SHP77 (cell line): ENCODE results near the gene TOR1AIP2.

Experiments used
- DNase-seq, 2 experiments: peaks; one replicate each; lab custom pipeline; 2025; lab: John Stamatoyannopoulos, UW

The TOR1AIP2 gene

DNA sequence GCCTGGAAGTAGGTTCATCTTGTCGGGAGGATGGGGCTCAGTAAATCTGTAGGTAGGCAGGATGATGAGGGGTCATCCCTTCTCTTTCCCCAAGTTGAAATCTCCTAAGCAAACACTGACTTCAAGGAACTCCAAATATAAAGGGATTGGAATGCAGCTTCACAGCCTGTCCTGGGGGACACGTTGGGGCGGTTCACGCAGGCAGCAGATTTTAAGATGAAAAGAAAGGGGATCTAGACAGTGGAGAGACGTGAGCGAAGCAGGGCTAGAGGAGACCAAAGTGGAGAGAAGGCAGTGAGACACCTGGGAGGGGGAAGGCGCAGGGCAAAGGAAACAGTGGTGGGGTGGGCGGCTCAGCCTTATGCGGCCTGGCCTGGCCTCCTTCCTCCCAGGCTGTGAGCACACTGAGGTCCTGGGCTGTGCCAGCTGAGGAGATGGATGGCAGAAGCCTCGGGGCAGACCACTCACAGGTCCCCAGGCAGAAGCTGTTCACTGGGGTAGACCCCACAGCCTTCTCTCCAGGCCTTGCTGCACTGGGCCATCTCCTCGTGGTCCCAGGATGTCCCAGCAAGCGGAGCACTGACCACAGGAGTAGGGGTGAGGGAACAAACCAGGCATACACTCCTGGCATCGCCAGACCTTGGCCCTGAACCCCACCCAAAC is 51.7 kb downstream of the TOR1AIP2 start:
- no peak for DNase-seq

DNA sequence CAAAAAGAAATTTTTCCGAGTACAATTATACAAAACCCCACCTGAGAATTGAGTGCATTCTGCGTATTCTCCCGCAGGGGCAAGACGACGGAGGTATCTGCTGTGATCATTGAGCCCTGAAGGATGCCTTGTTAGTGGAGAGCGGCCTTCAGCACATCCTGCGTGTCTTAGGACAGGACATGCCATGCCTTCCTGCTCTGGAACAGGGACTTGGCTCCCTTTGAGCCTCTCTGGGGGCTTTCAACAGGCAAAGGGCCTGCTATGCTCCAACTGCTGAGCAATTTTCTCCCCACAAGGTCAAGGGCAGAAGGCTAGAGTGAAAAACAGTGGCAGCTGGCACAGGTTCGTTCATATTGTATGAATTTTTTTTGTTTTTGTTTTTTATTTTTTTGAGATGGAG is 52.4 kb downstream of the TOR1AIP2 start:
- DNase-seq = no peak

DNA sequence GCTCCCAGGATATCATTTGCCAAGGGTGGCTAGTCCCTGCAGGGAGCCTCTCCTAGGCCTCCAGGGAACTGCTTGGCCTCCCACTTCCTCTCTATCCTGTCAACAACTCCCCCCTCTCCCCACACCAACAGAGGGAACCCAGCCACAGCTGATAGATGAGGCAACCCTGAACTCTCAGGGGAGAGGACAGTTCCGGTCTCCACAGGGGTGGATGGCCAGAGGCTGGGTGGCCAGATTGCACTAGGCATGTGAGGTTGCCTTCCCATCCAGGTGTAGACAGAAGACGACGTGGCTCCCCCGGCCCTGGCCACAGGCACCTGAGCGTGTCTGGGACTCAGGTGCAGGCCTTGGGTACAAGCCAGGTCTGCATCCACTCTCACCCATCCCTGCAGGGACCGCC is 53.3 kb downstream of the TOR1AIP2 start:
- no peak for DNase-seq

DNA sequence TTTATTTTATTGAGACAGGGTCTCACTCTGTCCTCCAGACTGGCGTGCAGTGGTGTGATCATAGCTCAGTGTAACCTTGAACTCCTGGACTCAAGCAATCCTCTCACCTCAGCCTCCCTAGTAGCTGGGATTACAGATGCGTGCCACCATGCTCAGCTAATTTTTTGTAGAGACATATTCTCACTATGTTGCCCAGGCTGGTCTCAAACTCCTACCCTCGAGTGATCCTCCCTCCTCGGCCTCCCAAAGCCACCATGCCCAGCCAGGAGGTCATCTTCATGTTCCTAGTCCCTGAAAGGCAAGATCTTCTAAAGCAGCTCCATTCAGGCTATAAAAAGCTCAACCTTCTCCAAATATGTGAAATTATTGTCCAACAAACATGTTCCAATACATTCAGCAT is 53.9 kb downstream of the TOR1AIP2 start:
- no peak for DNase-seq

- no peak for DNase-seq
These were observed 55.5 kb downstream of the TOR1AIP2 start for GRCh38 chr1:179822065-179822464.

DNA sequence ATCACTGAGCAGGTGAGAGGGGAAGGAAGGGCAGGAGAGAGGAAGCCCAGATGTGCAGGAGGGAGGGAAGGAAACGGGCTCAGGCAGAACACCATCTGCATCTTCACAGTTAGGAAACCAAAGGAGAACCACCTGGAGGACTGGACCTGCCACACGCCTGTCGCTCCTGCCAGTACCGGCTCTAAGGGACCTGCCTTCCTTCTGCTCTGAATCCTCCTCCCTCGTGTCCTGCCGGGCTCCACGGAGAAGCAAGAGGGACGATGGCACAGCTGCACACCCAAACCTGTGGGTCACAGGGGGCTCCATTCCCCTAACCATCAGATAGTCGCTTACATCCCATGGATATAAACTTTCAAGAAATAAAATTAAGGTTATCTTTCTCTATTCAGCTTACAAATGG is 56.1 kb downstream of the TOR1AIP2 start:
- DNase-seq = no peak

DNA sequence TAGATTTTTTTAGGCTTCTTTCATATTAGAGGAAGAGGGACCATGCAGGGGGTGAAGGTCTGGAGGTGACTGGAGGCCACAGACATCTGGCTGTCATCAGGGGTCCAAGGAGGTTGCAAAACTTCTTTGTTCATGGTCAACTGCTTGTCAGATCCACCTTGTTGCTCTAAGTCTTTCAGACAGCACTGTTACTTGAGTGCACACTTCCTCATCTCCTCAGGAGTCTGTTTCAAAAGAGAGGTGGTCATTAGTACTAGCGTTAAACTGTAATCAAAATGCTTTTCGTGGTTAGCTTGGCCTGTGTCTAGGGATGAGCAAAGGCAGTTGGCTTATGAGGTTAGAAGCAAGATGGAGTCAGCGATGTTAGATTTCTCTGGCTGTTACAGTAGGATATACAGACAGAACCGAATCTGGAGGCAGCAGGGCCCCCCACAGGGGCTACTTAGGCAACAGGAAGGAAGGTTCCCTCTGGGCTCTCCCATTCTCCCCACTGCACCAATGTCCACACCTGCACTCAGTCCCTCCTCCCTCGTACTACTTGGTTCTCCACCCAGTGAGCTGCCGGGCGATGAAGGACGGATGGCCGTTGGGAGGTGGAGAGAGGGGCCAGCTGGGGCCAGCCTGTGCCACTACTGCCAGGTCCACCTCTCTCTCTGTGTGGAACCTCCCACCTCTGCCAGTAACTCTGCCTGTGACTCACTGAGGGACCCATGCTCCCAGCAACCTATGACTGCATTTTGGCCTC is 57.2 kb downstream of the TOR1AIP2 start:
- DNase-seq = no peak

DNA sequence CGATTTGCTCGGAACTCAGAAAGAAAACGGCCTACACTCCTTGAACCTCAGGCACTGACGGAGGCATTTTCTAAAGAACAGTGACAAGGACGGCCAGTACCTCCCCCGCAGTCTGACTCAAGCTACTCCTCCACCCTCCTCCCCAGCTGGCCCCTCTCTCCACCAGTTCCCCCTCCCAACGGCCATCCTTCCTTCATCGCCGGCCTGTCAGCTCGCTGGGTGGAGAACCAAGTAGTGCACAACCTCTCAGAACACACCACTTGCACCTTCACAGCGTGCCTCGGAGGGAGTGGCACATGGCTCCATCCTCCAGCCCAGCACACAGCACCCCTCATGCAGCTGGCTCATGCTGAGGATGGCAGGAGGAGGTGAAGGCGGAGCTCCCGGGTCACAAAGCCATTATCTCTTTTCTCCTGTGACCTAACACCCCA is 58.8 kb downstream of the TOR1AIP2 start:
- no peak for DNase-seq

DNA sequence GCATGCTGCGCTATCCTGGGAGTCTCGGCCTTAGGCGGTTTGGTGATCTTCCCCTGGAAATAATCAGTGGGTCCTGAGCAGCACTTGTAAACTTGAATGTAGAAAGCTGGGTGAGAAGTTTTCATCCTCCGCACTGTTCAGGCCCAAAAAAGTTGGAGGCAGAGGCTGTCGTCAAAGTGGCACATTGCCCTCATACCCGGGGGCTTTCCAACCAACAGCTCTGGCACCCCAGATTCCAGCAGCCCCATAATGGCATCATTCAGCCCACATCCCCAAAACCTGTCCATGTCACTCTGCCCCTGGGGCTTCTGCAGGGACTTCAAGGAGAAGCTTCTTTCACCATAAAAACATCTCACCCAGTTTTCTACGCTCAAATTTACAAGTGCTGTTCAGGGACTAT is 59.3 kb downstream of the TOR1AIP2 start:
- no peak for DNase-seq

DNA sequence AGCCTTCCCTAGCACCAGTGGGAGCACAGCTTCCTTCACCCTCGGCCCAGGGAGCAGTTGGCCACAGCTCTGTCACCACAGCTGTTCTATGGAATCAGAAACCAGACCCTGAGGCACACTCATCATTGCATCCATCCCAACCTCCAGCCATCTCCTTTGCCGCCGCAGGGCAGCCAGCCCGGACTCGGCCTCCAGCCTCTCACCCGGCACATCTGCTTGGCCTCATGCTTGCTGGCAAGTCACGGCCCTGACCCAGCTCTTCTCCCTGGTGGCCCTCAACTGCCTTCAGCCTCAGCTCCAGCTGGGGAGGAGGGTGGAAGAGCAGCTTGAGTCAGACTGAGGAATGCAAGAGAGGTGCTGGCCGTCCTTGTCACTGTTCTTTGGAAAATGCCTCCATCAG is 59.8 kb downstream of the TOR1AIP2 start:
- DNase-seq = no peak

DNA sequence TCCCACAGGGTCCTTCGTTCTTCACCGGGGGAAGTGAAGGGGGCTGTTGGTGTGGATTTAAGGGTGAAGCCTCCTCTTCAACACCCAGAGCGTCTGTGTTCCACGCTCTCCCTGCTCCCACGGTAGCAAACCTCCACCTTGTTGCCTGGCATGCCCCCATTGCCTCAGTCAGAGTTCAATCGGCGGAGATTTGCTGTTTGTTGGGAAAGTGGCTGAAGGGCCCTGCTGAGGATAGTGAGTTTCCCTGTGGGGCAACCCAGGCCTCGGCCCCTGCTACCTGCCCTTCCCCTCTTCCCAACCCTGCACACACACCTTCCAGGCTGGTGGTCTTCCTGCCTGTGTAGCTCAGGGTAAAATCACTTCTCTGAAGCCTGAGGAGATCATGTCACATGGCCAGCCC is 60.5 kb downstream of the TOR1AIP2 start:
- no peak for DNase-seq

DNA sequence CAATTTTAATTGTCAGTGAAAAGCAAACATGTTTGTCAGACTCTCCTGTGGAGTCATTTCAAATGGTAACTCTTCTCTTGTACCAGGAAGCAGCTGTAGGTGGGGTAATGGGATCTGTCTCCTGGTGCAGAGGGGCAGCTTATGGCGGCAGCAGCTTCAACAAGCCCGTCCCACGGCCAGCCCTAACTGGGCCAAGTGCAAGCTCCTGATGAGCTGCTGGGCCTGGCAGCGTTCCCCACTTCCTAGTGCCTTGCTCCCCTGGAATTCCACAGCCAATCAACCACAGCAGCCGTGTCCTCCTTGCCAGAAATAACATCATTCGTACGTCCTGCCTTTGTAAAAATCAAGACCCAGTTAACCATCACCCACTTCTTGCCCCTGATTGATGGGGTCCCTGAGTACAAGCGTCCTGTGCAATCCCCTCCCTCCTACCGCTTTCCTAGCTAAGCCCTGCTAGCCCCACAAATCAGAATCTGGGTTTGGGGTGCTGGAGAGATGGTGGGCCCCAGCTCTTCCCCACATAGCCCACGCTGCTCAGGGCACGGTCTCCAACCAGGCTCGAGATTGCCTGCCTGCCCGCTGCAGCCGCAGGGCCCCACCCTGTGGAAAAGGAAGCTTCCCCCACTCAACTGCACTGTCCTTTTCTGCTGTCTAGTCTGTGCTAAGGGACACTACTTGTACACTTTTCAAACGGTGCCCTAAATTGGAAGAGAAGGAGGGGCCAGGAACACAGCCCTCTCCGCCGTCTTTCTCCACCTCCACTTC is 61.2 kb downstream of the TOR1AIP2 start:
- peak in 1 of 2 experiments; percentile 9 for DNase-seq

DNA sequence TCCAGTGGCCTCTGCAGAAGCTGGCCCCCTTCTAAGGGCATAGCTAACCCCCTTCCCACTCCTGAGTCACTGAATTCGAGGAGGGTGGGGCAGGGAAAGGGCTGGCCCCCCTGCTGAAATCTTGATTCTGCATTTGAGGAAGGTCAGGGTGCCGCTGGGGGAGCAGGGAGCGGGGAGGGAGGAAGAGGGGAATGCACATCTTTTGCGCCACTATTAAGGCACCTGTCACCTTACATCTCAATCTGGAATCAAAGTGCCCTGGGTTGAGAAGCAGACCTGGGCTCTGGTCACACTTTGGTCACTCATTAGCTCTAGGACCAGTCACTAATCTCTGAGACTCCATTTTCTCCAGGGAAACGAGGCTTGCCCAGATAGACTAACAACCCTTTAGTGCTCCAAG is 62.0 kb downstream of the TOR1AIP2 start:
- no peak for DNase-seq

GRCh38 chr1:179814546-179814838 is 63.1 kb downstream of the TOR1AIP2 start:
- peak in 1 of 2 experiments; percentile 82 for DNase-seq

DNA sequence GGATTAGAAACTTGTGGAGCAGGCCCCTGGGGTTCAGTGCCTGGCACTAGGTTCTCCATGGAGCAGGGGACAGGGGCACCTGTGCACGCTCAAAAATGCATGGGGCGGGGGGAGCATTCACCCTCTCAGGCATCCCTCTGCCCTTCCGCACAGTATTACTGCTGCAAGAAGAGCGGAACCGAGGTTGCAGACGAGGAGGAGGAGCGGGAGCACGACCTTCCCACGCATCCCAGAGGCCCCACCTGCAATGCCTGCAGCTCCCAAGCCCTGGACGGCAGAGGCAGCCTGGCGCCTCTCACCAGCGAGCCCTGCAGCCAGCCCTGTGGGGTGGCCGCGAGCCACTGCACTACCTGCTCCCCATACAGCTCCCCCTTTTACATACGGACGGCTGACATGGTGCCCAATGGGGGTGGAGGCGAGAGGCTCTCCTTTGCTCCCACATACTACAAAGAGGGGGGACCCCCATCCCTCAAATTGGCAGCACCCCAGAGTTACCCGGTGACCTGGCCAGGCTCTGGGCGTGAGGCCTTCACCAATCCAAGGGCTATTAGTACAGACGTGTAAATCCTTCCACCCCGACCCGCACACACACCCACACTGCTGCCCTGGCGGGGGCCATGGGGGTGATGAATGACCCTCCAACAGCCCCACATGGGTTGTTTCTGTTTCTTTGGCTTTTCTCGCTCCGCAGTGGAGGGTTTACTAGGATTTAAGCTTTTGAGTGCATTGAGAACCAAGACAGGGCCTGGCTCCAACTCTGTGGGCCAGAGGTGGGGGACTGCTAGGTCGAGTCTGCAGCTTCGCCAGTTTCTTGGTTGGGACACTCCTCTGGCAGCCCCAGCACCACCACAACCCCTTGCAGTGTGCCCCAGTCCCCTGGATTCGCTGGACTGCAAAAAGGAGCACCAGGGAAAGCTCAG is 63.7 kb downstream of the TOR1AIP2 start:
- no peak for DNase-seq

DNA sequence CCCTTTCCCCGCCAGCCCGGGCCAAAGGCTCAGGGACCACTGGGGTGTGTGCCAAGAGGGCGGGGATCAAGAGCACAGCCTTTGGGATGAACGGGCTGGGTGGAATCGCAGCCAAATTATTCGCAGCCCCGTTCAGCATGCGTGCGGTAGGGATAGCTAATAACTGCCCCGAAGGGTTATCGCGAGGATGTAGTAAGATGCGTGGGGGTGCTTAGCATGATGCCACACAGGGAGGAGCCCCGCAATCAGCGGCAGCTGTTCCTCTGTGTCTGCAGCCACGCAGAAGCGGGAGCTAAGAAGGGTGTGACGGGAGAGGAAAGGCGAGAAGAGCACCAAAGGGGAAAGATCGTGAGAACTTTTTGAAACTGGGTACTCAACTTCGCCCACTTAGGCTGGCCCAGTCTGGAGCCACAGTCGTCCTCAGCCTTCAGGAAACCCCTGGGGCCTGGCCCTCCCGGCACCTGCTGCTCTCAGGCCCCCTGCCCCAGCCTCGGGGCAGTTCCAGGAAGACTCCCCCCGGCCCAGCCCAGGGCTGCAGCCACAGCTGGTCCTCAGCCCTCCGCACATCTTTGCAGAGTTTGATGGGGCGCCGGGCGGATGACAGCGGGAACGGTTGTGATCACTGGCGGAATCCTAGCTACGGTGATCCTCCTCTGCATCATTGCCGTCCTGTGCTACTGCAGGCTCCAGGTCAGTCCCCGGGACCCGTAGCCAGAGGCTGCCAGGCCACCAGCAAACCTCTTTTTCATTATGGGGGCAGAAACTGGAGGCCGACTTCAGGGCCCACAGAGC is 64.9 kb downstream of the TOR1AIP2 start:
- no peak for DNase-seq

DNA sequence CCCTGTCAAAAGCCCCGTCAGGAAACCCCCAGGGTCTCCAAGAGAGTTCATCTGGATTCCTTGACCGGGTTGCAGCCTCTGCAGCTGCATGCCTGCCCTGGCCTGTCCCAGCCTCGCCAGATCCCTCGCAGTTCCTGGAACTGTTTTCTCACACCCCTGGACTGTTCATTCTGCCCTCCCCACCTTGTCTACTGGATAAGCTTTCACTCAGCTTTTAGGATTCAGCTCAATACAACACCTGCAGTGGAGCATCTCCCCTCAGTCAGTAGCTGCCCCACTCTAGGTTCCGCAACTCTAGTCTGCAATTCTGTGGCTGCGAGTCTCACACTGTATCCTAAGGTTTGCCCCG is 67.3 kb downstream of the TOR1AIP2 start:
- DNase-seq = no peak

GRCh38 chr1:179809506-179810366 is 67.9 kb downstream of the TOR1AIP2 start:
- peak; percentile 27 to 53 for DNase-seq

GRCh38 chr1:179808503-179808902 is 69.1 kb downstream of the TOR1AIP2 start:
- no peak for DNase-seq

- DNase-seq = no peak
These were observed 69.7 kb downstream of the TOR1AIP2 start for GRCh38 chr1:179807691-179808485.
